GM12878 (cell line): ENCODE results near the gene TTC39A. TPM values are rescaled to one million over a fixed set of nuclear protein-coding genes. Genes with fewer than 3 reads are reported as not detected.

ENCODE experiments used
- ATAC-seq: fragments of 200-7000 bp; cut with Tn5 transposase; 3 replicates; pipeline ENCODE4 v1.9.1; 2020; ENCODE audit warnings: mild to moderate bottlenecking, moderate library complexity
- BruUV-seq: library from RNA; stranded (reverse); fragments of 400-500 nt; replicated peaks from 2 replicates; lab custom pipeline; 2021; lab: Mats Ljungman, UMichigan
- CTCF ChIA-PET: fragments of 300-600 bp; sonication (Branson Sonifier 250); formaldehyde crosslinking; extraction: SDS; loops from one replicate; lab custom pipeline; 2021; ENCODE audit warnings: inconsistent platforms; lab: Yijun Ruan, JAX
- POLR2A ChIA-PET: fragments of 350-600 bp; formaldehyde crosslinking; extraction: SDS; loops from one replicate; lab custom pipeline; 2021; ENCODE audit warnings: inconsistent platforms; lab: Charles Lee
- RAD21 ChIA-PET: fragments of 300-600 bp; sonication (Branson Sonifier 250); formaldehyde crosslinking; loops from one replicate; lab custom pipeline; 2023; ENCODE audit warnings: antibody characterized with exemption; ENCODE audit not compliant: unreplicated experiment; lab: Charles Lee
- SMC1A ChIA-PET: fragments of 300-600 bp; sonication (Branson Sonifier 250); formaldehyde crosslinking; loops from one replicate; lab custom pipeline; 2023; ENCODE audit not compliant: unreplicated experiment, uncharacterized antibody; lab: Charles Lee
- DNase-seq: peaks from one replicate; pipeline ENCODE4 v3.0.0-alpha.2; 2011; ENCODE audit warnings: low read depth, low spot score
- FAIRE-seq: peaks from 3 replicates; lab custom pipeline; 2011; peaks lifted over from hg19 to GRCh38; lab: Jason Lieb, UNC
- H2AFZ ChIP-seq: 2 replicates; pipeline ENCODE4 v1.6.0; 2011; ENCODE audit warnings: low read depth, low read length, control low read depth; ENCODE audit not compliant: control insufficient read depth
- H3K27ac ChIP-seq: 2 replicates; pipeline ENCODE4 v1.5.1; 2011; ENCODE audit warnings: control low read depth; ENCODE audit not compliant: control insufficient read depth, insufficient read depth
- H3K27me3 ChIP-seq, 2 experiments: replicated peaks in 1 of 2; 2 replicates each; pipeline versions ENCODE4 v1.6.0 to v1.6.1; 2011; ENCODE audit warnings: low read length in 1 of 2; ENCODE audit not compliant: control insufficient read depth in 2 of 2, insufficient read depth in 2 of 2
- H3K36me3 ChIP-seq, 2 experiments: 2 replicates each; pipeline ENCODE4 v1.5.1; 2011; ENCODE audit warnings: low read length in 1 of 2; ENCODE audit not compliant: control insufficient read depth in 2 of 2, insufficient read depth in 2 of 2
- H3K4me1 ChIP-seq: 2 replicates; pipeline ENCODE4 v1.6.1; 2011; ENCODE audit warnings: mild to moderate bottlenecking, low read length, moderate library complexity, mixed read lengths; ENCODE audit not compliant: control insufficient read depth, insufficient read depth
- H3K4me2 ChIP-seq: 2 replicates; pipeline ENCODE4 v1.6.0; 2011; ENCODE audit warnings: control low read depth; ENCODE audit not compliant: control insufficient read depth, insufficient read depth
- H3K4me3 ChIP-seq: fragments of 200-600 bp; sonication (generic); 2 replicates; pipeline ENCODE4 v1.5.1; 2016
- H3K79me2 ChIP-seq: 2 replicates; pipeline ENCODE4 v1.6.0; 2011; ENCODE audit warnings: low read length; ENCODE audit not compliant: control insufficient read depth, insufficient read depth
- H3K9ac ChIP-seq: 2 replicates; pipeline ENCODE4 v1.8.0; 2011; ENCODE audit warnings: low read length, control low read depth, mixed read lengths; ENCODE audit not compliant: control insufficient read depth, insufficient read depth
- H3K9me3 ChIP-seq: replicated peaks from 3 replicates; pipeline ENCODE4 v1.5.1; 2011; ENCODE audit warnings: mild to moderate bottlenecking, low read length; ENCODE audit not compliant: control insufficient read depth, insufficient read depth
- H4K20me1 ChIP-seq: 2 replicates; pipeline ENCODE4 v1.6.0; 2011; ENCODE audit not compliant: control insufficient read depth, insufficient read depth
- FOXM1 ChIP-seq: IDR thresholded peaks from 2 replicates; pipeline ENCODE4 v1.6.1; 2012; ENCODE audit warnings: low read depth, mild to moderate bottlenecking, inconsistent platforms, low read length, moderate library complexity
- IKZF2 ChIP-seq, 2 experiments: fragments of 450-650 bp; IDR thresholded peaks; 2 replicates each; pipeline ENCODE4 v1.6.1; 2017; ENCODE audit warnings: mild to moderate bottlenecking in 2 of 2, moderate library complexity in 2 of 2
- KLF5 ChIP-seq: fragments of 450-650 bp; IDR thresholded peaks from 2 replicates; pipeline ENCODE4 v1.6.1; 2014; ENCODE audit warnings: mild to moderate bottlenecking; ENCODE audit not compliant: partially characterized antibody
- MYC ChIP-seq: IDR thresholded peaks from 2 replicates; pipeline ENCODE4 v1.6.1; 2011; ENCODE audit warnings: mild to moderate bottlenecking, low read length, moderate library complexity, inconsistent platforms; ENCODE audit not compliant: insufficient read depth, insufficient replicate concordance, insufficient read length, severe bottlenecking
- NBN ChIP-seq: fragments of 450-650 bp; IDR thresholded peaks from 2 replicates; pipeline ENCODE4 v1.6.1; 2016
- NR2C1 ChIP-seq: fragments of 450-650 bp; IDR thresholded peaks from 2 replicates; pipeline ENCODE4 v1.6.1; 2017; ENCODE audit warnings: antibody characterized with exemption, mild to moderate bottlenecking, moderate library complexity
- POLR2AphosphoS2 ChIP-seq: IDR thresholded peaks from 2 replicates; pipeline ENCODE4 v1.6.1; 2011; ENCODE audit warnings: low read depth, mild to moderate bottlenecking, low read length, improper control_type of control experiment, moderate library complexity
- POLR2AphosphoS5 ChIP-seq: IDR thresholded peaks from 2 replicates; pipeline ENCODE4 v1.6.1; 2011; ENCODE audit warnings: mild to moderate bottlenecking, low read length, inconsistent platforms
- SRF ChIP-seq, 2 experiments: IDR thresholded peaks; 2 replicates each; pipeline ENCODE4 v1.6.1; 2011; ENCODE audit warnings: low read depth in 2 of 2, low read length in 2 of 2, mild to moderate bottlenecking in 1 of 2, moderate library complexity in 1 of 2
- ZBTB11 ChIP-seq: fragments of 450-650 bp; formaldehyde crosslinking; IDR thresholded peaks from 2 replicates; pipeline ENCODE4 v1.5.0; 2022; ENCODE audit warnings: mild to moderate bottlenecking, missing genetic modification characterization
- ZBTB4 ChIP-seq: fragments of 450-650 bp; formaldehyde crosslinking; IDR thresholded peaks from 2 replicates; pipeline ENCODE4 v1.4.0; 2022; ENCODE audit warnings: mild to moderate bottlenecking, moderate library complexity
- whole genome bisulfite sequencing: methylation state at CpG from one replicate; pipeline ENCODE4 v1.1.6; 2016; ENCODE audit warnings: low lambda C conversion rate; ENCODE audit not compliant: insufficient replicate concordance, insufficient coverage; ENCODE audit errors: missing lambda C conversion rate; 5-methylcytosine and 5-hydroxymethylcytosine counted together
- in situ Hi-C: fragments of 300-500 bp; cut with MboI; formaldehyde crosslinking; loops from 9 replicates; pipeline ENCODE4 v1.14.3; 2018; ENCODE audit warnings: mixed read lengths
- intact Hi-C: fragments of 100-400 bp; cut with micrococcal nuclease; formaldehyde crosslinking; loops from one replicate; pipeline ENCODE4 v1.14.2; 2022; ENCODE audit not compliant: unreplicated experiment
- polyA plus RNA-seq, 11 experiments: library from polyadenylated mRNA; depleted of rRNA in 4 of 11; unstranded in 6 of 11; stranded (reverse) in 5 of 11; fragments of >200 nt; fragmentation: Nextera tagmentation in 4 of 11; fragmentation: Illumina TruSeq in 1 of 11; extraction: Ambion mirVana in 4 of 11; extraction: Trizol in 1 of 11; gene quantifications; 1 replicate in 1 of 11; 2 replicates in 10 of 11; pipeline versions ENCODE4 v1.2.1 to v1.2.3, GENCODE V29; 2011 to 2016; ENCODE audit warnings: inconsistent platforms in 2 of 11, missing spikeins in 2 of 11, low read depth in 1 of 11
- total RNA-seq, 4 experiments: library from RNA; depleted of rRNA in 3 of 4; stranded (reverse); fragments of >200 nt in 3 of 4; fragmentation: Illumina TruSeq in 1 of 4; extraction: Trizol in 1 of 4; gene quantifications; 2 replicates each; pipeline versions ENCODE4 v1.2.1 to v1.2.3, GENCODE V29; 2013 to 2021
- TF ChIP-seq, protein P1 (sequence below): fragments of 450-650 bp; IDR thresholded peaks from 2 replicates; pipeline ENCODE4 v1.6.1; 2017; ENCODE audit warnings: mild to moderate bottlenecking, moderate library complexity

Gene TTC39A
- total and polyA plus RNA-seq, 10 of the 15 experiments (the other 5 are each of a cell fraction or from before 2014, with no cell fraction given) = 0.18 to 3.0 (median 1.2) TPM

DNA sequence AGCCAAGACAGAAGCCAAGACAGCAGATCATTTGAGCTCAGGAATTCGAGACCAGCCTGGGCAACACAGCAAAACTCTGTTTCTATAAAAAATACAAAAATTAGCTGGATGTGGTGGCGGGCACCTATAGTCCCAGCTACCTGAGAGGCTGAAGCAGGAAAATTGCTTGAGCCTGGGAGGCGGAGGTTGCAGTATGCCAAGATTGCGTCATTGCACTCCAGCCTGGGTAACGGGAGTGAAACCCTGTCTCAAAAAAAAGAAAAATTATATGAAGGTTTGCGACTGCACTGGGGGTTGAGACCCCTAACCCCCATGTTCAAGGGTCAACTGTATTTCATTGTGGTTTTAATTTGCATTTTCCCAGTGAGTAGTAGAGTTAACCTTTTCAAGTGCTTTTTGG lies 78.0 kb downstream of the TTC39A start:
- SMC1A ChIA-PET = interaction anchor here (0.8 to 1.3 kb wide), 3 partner anchors 15 to 165 kb away, joined by 3 read pairs; no protein-coding TSS in a partner anchor
- DNase-seq (no peak), ATAC-seq (no peak), FAIRE-seq (no peak)
- RAD21 ChIA-PET = no interaction called here
- TF ChIP-seq SRF (IDR thresholded peaks at IDR 0.05; ENCODE audit: low read depth in 2 of 2, low read length in 2 of 2) (no peak), MYC (no peak), IKZF2 (IDR thresholded peaks at IDR 0.05) (no peak), POLR2AphosphoS2 (no peak), FOXM1 (no peak), NBN (no peak), KLF5 (no peak), ZBTB4 (CRISPR knock-in tag) (no peak), ZBTB11 (CRISPR knock-in tag) (no peak), NR2C1 (no peak), POLR2AphosphoS5 (no peak)
- TF ChIP-seq, protein P1, sequence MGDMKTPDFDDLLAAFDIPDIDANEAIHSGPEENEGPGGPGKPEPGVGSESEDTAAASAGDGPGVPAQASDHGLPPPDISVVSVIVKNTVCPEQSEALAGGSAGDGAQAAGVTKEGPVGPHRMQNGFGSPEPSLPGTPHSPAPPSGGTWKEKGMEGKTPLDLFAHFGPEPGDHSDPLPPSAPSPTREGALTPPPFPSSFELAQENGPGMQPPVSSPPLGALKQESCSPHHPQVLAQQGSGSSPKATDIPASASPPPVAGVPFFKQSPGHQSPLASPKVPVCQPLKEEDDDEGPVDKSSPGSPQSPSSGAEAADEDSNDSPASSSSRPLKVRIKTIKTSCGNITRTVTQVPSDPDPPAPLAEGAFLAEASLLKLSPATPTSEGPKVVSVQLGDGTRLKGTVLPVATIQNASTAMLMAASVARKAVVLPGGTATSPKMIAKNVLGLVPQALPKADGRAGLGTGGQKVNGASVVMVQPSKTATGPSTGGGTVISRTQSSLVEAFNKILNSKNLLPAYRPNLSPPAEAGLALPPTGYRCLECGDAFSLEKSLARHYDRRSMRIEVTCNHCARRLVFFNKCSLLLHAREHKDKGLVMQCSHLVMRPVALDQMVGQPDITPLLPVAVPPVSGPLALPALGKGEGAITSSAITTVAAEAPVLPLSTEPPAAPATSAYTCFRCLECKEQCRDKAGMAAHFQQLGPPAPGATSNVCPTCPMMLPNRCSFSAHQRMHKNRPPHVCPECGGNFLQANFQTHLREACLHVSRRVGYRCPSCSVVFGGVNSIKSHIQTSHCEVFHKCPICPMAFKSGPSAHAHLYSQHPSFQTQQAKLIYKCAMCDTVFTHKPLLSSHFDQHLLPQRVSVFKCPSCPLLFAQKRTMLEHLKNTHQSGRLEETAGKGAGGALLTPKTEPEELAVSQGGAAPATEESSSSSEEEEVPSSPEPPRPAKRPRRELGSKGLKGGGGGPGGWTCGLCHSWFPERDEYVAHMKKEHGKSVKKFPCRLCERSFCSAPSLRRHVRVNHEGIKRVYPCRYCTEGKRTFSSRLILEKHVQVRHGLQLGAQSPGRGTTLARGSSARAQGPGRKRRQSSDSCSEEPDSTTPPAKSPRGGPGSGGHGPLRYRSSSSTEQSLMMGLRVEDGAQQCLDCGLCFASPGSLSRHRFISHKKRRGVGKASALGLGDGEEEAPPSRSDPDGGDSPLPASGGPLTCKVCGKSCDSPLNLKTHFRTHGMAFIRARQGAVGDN = no peak
- H3K27me3 ChIP-seq = no peaks in the 10 kb centered on the region
- H3K79me2 ChIP-seq = peaks cover 21% of the 10 kb centered on the region
- no peak overlapping the region for H3K9ac ChIP-seq
- POLR2A ChIA-PET = interaction anchor here (0.7 kb wide), 1 partner anchor 17 kb away, joined by 3 read pairs; no protein-coding TSS in a partner anchor
- peaks cover 3% of the 10 kb centered on the region for H3K4me1 ChIP-seq
- in situ Hi-C loops = no loop called here
- intact Hi-C loops = no loop called here
- BruUV-seq = no TSS peak
- no peaks in the 10 kb centered on the region for H3K36me3 ChIP-seq
- CTCF ChIA-PET = interaction anchor here (0.9 to 1.1 kb wide), 3 partner anchors 9 to 63 kb away, joined by 3 to 4 read pairs (median 4); no protein-coding TSS in a partner anchor
- no peaks in the 10 kb centered on the region for H3K9me3 ChIP-seq
- no peak overlapping the region for H3K4me2 ChIP-seq
- WGBS = 96% methylated on average over 6 of the region's 6 CpGs
- H3K27ac ChIP-seq = no peak overlapping the region
- no peaks in the 10 kb centered on the region for H4K20me1 ChIP-seq
- H2AFZ ChIP-seq = no peak overlapping the region
- no peak overlapping the region for H3K4me3 ChIP-seq
